HepG2 (cell line): ENCODE data around the gene TMPRSS15. TPM values are rescaled to one million over a fixed set of nuclear protein-coding genes. Genes with fewer than 3 reads are reported as not detected.

Experiments used
- ATAC-seq: fragments of 200-7000 bp; cut with Tn5 transposase; 3 replicates; pipeline ENCODE4 v1.9.1; 2020; ENCODE audit warnings: mild to moderate bottlenecking, moderate library complexity
- BruUV-seq: library from RNA; stranded (reverse); fragments of 400-500 nt; replicated peaks from 2 replicates; lab custom pipeline; 2021; lab: Mats Ljungman, UMichigan
- CTCF ChIA-PET: fragments of 300-600 bp; formaldehyde crosslinking; extraction: SDS; loops from one replicate; lab custom pipeline; 2021; ENCODE audit warnings: low total read pairs, inconsistent platforms, low intra/inter-chr PET ratio; lab: Yijun Ruan, JAX
- POLR2A ChIA-PET: fragments of 350-600 bp; sonication (Branson Sonifier 250); formaldehyde crosslinking; loops from one replicate; lab custom pipeline; 2020; ENCODE audit warnings: antibody characterized with exemption, inconsistent platforms; lab: Yijun Ruan, JAX
- DNase-seq: peaks from one replicate; pipeline ENCODE4 v3.0.0-alpha.2; 2015; ENCODE audit warnings: low spot score
- FAIRE-seq: peaks from 3 replicates; lab custom pipeline; 2011; peaks lifted over from hg19 to GRCh38; lab: Jason Lieb, UNC
- H2AFZ ChIP-seq: one replicate; pipeline ENCODE4 v1.6.1; 2011; ENCODE audit warnings: low read length, inconsistent platforms
- H3K27ac ChIP-seq: fragments of 300-600 bp; 3 replicates; pipeline ENCODE4 v1.8.0; 2011; ENCODE audit warnings: mixed run types, mild to moderate bottlenecking, mixed read lengths, low read length, inconsistent platforms; ENCODE audit not compliant: insufficient read depth; ENCODE audit errors: extremely low read length
- H3K27me3 ChIP-seq, 2 experiments: fragments of 200-600 bp in 1 of 2; 2 replicates in 1 of 2; 3 replicates in 1 of 2; pipeline versions ENCODE4 v1.6.0 to v1.8.0; 2011; ENCODE audit warnings: low read length in 2 of 2, mild to moderate bottlenecking in 2 of 2, moderate library complexity in 2 of 2, inconsistent platforms in 1 of 2; ENCODE audit not compliant: insufficient read depth in 2 of 2, control insufficient read depth in 1 of 2
- H3K36me3 ChIP-seq, 2 experiments: fragments of 200-600 bp in 1 of 2; replicated peaks in 1 of 2; 2 replicates in 1 of 2; 3 replicates in 1 of 2; pipeline versions ENCODE4 v1.5.1 to v1.8.0; 2011; ENCODE audit warnings: low read length in 2 of 2, inconsistent platforms in 1 of 2; ENCODE audit not compliant: insufficient read depth in 2 of 2, control insufficient read depth in 1 of 2
- H3K4me1 ChIP-seq: 2 replicates; pipeline ENCODE4 v1.5.1; 2012; ENCODE audit warnings: low read length, inconsistent platforms; ENCODE audit not compliant: insufficient read depth
- H3K4me2 ChIP-seq: 2 replicates; pipeline ENCODE4 v1.6.0; 2011; ENCODE audit warnings: low read depth, low read length, inconsistent platforms
- H3K4me3 ChIP-seq, 3 experiments: fragments of 200-600 bp in 1 of 3; sonication (generic), shearing (Covaris generic) in 1 of 3; replicated peaks in 1 of 3; 2 replicates each; pipeline ENCODE4 v1.5.1; 2011 to 2016; ENCODE audit warnings: low read length in 3 of 3, inconsistent platforms in 2 of 3, low read depth in 2 of 3, mild to moderate bottlenecking in 2 of 3, control low read depth in 1 of 3, mixed read lengths in 1 of 3; ENCODE audit not compliant: insufficient read depth in 1 of 3
- H3K79me2 ChIP-seq: one replicate; pipeline ENCODE4 v1.6.1; 2011; ENCODE audit warnings: low read length, inconsistent platforms; ENCODE audit not compliant: insufficient read depth
- H3K9ac ChIP-seq: 2 replicates; pipeline ENCODE4 v1.6.0; 2011; ENCODE audit warnings: mild to moderate bottlenecking, low read depth, low read length, inconsistent platforms; ENCODE audit not compliant: insufficient read depth
- H3K9me3 ChIP-seq: 2 replicates; pipeline ENCODE4 v1.5.1; 2012; ENCODE audit warnings: mild to moderate bottlenecking, low read length
- H4K20me1 ChIP-seq: 2 replicates; pipeline ENCODE4 v1.6.0; 2011; ENCODE audit warnings: inconsistent platforms, mild to moderate bottlenecking, low read length, moderate library complexity; ENCODE audit not compliant: insufficient read depth
- MIER2 ChIP-seq: IDR thresholded peaks from 2 replicates; pipeline ENCODE4 v1.6.1; 2016; ENCODE audit warnings: missing biosample characterization, missing genetic modification reagents
- SMAD3 ChIP-seq: sonication (generic); formaldehyde crosslinking; IDR thresholded peaks from 2 replicates; pipeline ENCODE4 v1.4.0; 2020; ENCODE audit warnings: missing genetic modification reagents
- ZKSCAN5 ChIP-seq: sonication (generic); formaldehyde crosslinking; IDR thresholded peaks from 2 replicates; pipeline ENCODE4 v1.5.1; 2020; ENCODE audit warnings: mild to moderate bottlenecking, missing genetic modification reagents
- ZNF34 ChIP-seq: sonication (generic); formaldehyde crosslinking; IDR thresholded peaks from 2 replicates; pipeline ENCODE4 v1.4.0; 2020; ENCODE audit warnings: mild to moderate bottlenecking, missing genetic modification reagents, borderline replicate concordance
- ZNF432 ChIP-seq: sonication (generic); formaldehyde crosslinking; IDR thresholded peaks from 2 replicates; pipeline ENCODE4 v1.5.0; 2020; ENCODE audit warnings: missing genetic modification reagents, mild to moderate bottlenecking, borderline replicate concordance
- ZNF484 ChIP-seq: sonication (generic); formaldehyde crosslinking; IDR thresholded peaks from 2 replicates; pipeline ENCODE4 v1.5.1; 2020; ENCODE audit warnings: mild to moderate bottlenecking, low read depth, missing genetic modification reagents, borderline replicate concordance
- ZNF746 ChIP-seq: sonication (generic); formaldehyde crosslinking; IDR thresholded peaks from 2 replicates; pipeline ENCODE4 v1.8.0; 2022; ENCODE audit warnings: mild to moderate bottlenecking, missing genetic modification reagents
- WGBS: methylation state at CpG from one replicate; pipeline ENCODE4 v1.1.6; 2017; ENCODE audit warnings: low lambda C conversion rate; 5-methylcytosine and 5-hydroxymethylcytosine counted together
- in situ Hi-C: cut with HindIII; loops from 2 replicates; pipeline ENCODE4 v1.10.0; 2017; ENCODE audit warnings: low pct_unique_long_range_greater_than_20kb; ENCODE audit not compliant: extremely low pct_ligation_motif_present
- intact Hi-C: fragments of 100-400 bp; cut with micrococcal nuclease; formaldehyde crosslinking; loops from one replicate; pipeline ENCODE4 v1.10.0; 2022; ENCODE audit not compliant: unreplicated experiment
- polyA plus RNA-seq, 8 experiments: library from polyadenylated mRNA; depleted of rRNA in 3 of 8; stranded (reverse) in 7 of 8; unstranded in 1 of 8; fragments of >200 nt; fragmentation: Illumina TruSeq in 4 of 8; extraction: Trizol in 4 of 8; gene quantifications; 2 replicates each; pipeline versions ENCODE4 v1.2.1 to v1.2.3, GENCODE V29; 2011 to 2016; ENCODE audit warnings: low read depth in 4 of 8, missing spikeins in 1 of 8, mixed read lengths in 1 of 8; ENCODE audit not compliant: insufficient read depth in 1 of 8
- total RNA-seq, 5 experiments: library from RNA; depleted of rRNA; stranded (reverse); fragments of >200 nt; fragmentation: Illumina TruSeq; extraction: Trizol; gene quantifications; 2 replicates each; pipeline ENCODE4 v1.2.3, GENCODE V29; 2016; ENCODE audit warnings: low read depth in 1 of 5
- TF ChIP-seq, protein P1 (sequence below): sonication (generic); formaldehyde crosslinking; IDR thresholded peaks from 2 replicates; pipeline ENCODE4 v1.4.0; 2020; ENCODE audit warnings: missing genetic modification reagents, borderline replicate concordance
- TF ChIP-seq, protein P2 (sequence below): sonication (generic); formaldehyde crosslinking; IDR thresholded peaks from 2 replicates; pipeline ENCODE4 v1.5.1; 2020; ENCODE audit warnings: mild to moderate bottlenecking, missing genetic modification reagents, moderate library complexity

TMPRSS15 gene
- total and polyA plus RNA-seq, 2 of the 13 experiments (the other 11 are each of a cell fraction or from before 2014, with no cell fraction given): not detected

DNA sequence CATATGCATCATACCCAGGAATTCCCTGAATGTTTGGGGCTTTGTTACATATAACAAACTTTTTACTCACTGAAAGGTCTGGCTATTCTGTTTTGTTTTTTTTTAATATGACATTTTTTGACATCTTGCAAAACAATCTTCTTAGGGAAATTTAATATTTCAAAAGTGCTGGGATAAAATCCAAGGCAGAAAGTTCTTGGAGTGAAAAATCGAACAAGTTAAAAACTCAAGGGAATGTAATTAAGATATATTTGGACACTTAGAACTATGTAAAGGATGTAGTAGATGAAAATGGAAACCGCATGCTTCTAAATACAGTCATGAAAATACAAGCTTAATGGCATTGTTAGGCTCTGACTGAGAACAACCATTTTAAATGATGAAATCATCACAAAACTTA is 150.4 kb downstream of the TMPRSS15 start:
- DNase-seq (no peak), FAIRE-seq (no peak), ATAC-seq (no peak)
- CTCF ChIA-PET: no interaction called here
- no peak overlapping the region for H3K9ac ChIP-seq
- POLR2A ChIA-PET: no interaction called here
- TF ChIP-seq ZNF432 (CRISPR knock-in tag) (no peak), ZNF34 (CRISPR knock-in tag) (no peak), ZNF746 (CRISPR knock-in tag) (no peak), SMAD3 (CRISPR knock-in tag) (no peak), ZNF484 (CRISPR knock-in tag) (no peak), ZKSCAN5 (CRISPR knock-in tag) (no peak), MIER2 (CRISPR knock-in tag) (no peak)
- TF ChIP-seq, protein P1, sequence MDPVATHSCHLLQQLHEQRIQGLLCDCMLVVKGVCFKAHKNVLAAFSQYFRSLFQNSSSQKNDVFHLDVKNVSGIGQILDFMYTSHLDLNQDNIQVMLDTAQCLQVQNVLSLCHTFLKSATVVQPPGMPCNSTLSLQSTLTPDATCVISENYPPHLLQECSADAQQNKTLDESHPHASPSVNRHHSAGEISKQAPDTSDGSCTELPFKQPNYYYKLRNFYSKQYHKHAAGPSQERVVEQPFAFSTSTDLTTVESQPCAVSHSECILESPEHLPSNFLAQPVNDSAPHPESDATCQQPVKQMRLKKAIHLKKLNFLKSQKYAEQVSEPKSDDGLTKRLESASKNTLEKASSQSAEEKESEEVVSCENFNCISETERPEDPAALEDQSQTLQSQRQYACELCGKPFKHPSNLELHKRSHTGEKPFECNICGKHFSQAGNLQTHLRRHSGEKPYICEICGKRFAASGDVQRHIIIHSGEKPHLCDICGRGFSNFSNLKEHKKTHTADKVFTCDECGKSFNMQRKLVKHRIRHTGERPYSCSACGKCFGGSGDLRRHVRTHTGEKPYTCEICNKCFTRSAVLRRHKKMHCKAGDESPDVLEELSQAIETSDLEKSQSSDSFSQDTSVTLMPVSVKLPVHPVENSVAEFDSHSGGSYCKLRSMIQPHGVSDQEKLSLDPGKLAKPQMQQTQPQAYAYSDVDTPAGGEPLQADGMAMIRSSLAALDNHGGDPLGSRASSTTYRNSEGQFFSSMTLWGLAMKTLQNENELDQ (CRISPR knock-in tag): no peak
- TF ChIP-seq, protein P2, sequence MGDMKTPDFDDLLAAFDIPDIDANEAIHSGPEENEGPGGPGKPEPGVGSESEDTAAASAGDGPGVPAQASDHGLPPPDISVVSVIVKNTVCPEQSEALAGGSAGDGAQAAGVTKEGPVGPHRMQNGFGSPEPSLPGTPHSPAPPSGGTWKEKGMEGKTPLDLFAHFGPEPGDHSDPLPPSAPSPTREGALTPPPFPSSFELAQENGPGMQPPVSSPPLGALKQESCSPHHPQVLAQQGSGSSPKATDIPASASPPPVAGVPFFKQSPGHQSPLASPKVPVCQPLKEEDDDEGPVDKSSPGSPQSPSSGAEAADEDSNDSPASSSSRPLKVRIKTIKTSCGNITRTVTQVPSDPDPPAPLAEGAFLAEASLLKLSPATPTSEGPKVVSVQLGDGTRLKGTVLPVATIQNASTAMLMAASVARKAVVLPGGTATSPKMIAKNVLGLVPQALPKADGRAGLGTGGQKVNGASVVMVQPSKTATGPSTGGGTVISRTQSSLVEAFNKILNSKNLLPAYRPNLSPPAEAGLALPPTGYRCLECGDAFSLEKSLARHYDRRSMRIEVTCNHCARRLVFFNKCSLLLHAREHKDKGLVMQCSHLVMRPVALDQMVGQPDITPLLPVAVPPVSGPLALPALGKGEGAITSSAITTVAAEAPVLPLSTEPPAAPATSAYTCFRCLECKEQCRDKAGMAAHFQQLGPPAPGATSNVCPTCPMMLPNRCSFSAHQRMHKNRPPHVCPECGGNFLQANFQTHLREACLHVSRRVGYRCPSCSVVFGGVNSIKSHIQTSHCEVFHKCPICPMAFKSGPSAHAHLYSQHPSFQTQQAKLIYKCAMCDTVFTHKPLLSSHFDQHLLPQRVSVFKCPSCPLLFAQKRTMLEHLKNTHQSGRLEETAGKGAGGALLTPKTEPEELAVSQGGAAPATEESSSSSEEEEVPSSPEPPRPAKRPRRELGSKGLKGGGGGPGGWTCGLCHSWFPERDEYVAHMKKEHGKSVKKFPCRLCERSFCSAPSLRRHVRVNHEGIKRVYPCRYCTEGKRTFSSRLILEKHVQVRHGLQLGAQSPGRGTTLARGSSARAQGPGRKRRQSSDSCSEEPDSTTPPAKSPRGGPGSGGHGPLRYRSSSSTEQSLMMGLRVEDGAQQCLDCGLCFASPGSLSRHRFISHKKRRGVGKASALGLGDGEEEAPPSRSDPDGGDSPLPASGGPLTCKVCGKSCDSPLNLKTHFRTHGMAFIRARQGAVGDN: no peak
- no peak overlapping the region for H3K4me2 ChIP-seq
- H3K27me3 ChIP-seq: no peaks in the 10 kb centered on the region
- no peak overlapping the region for H2AFZ ChIP-seq
- BruUV-seq: no TSS peak
- H4K20me1 ChIP-seq: no peaks in the 10 kb centered on the region
- no peak overlapping the region for H3K4me3 ChIP-seq
- in situ Hi-C loops: no loop called here
- H3K9me3 ChIP-seq: no peaks in the 10 kb centered on the region
- H3K36me3 ChIP-seq: no peaks in the 10 kb centered on the region
- no peaks in the 10 kb centered on the region for H3K4me1 ChIP-seq
- 4% methylated on average over 2 of the region's 2 CpGs for WGBS
- H3K79me2 ChIP-seq: no peaks in the 10 kb centered on the region
- no peak overlapping the region for H3K27ac ChIP-seq
- intact Hi-C loops: no loop called here
